Cardiac muscle cell (in vitro differentiated cells and primary cell): ENCODE data around the gene CCL22. TPM values are rescaled to one million over a fixed set of nuclear protein-coding genes. Genes with fewer than 3 reads are reported as not detected.
"Not testable (repeated sequence)": the region's sequence is repeated elsewhere in the genome, so short reads cannot be mapped to it uniquely, and the experiment has no call there.

Experiments used
- DNase-seq, 2 donors: peaks; one replicate each; pipeline versions ENCODE4 v3.0.0 to v3.0.0-alpha.2; 2010 to 2017; ENCODE audit warnings: low read depth in 1 of 2, low spot score in 1 of 2
- H3K27ac ChIP-seq: fragments of 200-600 bp; sonication (generic); 2 replicates; pipeline ENCODE4 v1.5.1; 2016
- H3K27me3 ChIP-seq: fragments of 200-600 bp; sonication (generic); 2 replicates; pipeline ENCODE4 v1.6.0; 2016; ENCODE audit warnings: control low read depth
- H3K36me3 ChIP-seq: fragments of 200-600 bp; sonication (generic); 2 replicates; pipeline ENCODE4 v1.5.1; 2016; ENCODE audit warnings: control low read depth
- H3K4me1 ChIP-seq: fragments of 200-600 bp; sonication (generic); 2 replicates; pipeline ENCODE4 v1.8.1; 2017; ENCODE audit warnings: low read depth, mild to moderate bottlenecking, mixed run types
- H3K4me3 ChIP-seq: fragments of 200-600 bp; sonication (generic); 2 replicates; pipeline ENCODE4 v1.5.1; 2016; ENCODE audit warnings: mild to moderate bottlenecking
- H3K9me3 ChIP-seq: fragments of 200-600 bp; sonication (generic); 2 replicates; pipeline ENCODE4 v1.5.1; 2017; ENCODE audit warnings: low read depth, mild to moderate bottlenecking, control low read depth
- CTCF ChIP-seq: IDR thresholded peaks from 2 replicates; pipeline ENCODE4 v1.5.1; 2012; ENCODE audit warnings: low read depth, mild to moderate bottlenecking, low read length
- polyA plus RNA-seq: library from polyadenylated mRNA; unstranded; fragments of >200 nt; fragmentation: Nextera tagmentation; extraction: Ambion mirVana; gene quantifications from 2 replicates; pipeline ENCODE4 v1.2.1, GENCODE V29; 2016
- total RNA-seq: library from RNA; depleted of rRNA; stranded (reverse); fragments of >200 nt; gene quantifications from 2 replicates; pipeline ENCODE4 v1.2.3, GENCODE V29; 2016

CCL22 gene
- total and polyA plus RNA-seq, 2 experiments from 2014 or later: 0.09 to 0.56 TPM

- Histone ChIP-seq H3K4me1 (no peaks in the 10 kb centered on the region), H3K4me3 (no peak overlapping the region), H3K9me3 (no peaks in the 10 kb centered on the region), H3K27me3 (no peaks in the 10 kb centered on the region), H3K36me3 (no peaks in the 10 kb centered on the region), H3K27ac (no peak overlapping the region)
- TF ChIP-seq CTCF: no peak
- peak in 1 of 2 donors; percentile 58 for DNase-seq
Observed at GRCh38 chr16:57341441-57342303, 16.9 kb upstream of the CCL22 start.

- H3K36me3 ChIP-seq, H3K27me3 ChIP-seq, H3K4me3 ChIP-seq, H3K27ac ChIP-seq, DNase-seq, H3K4me1 ChIP-seq, H3K9me3 ChIP-seq: not testable (repeated sequence)
Observed at GRCh38 chr16:57342606-57343005, 16.0 kb upstream of the CCL22 start.

- H3K9me3 ChIP-seq: no peaks in the 10 kb centered on the region
Observed at GRCh38 chr16:57343221-57343620, 15.4 kb upstream of the CCL22 start.

GRCh38 chr16:57344094-57344493, 14.5 kb upstream of the CCL22 start:
- H3K27ac ChIP-seq, H3K4me1 ChIP-seq, H3K9me3 ChIP-seq, H3K36me3 ChIP-seq, H3K4me3 ChIP-seq, H3K27me3 ChIP-seq, DNase-seq: not testable (repeated sequence)

More at GRCh38 chr16:57343221-57343620, 15.4 kb upstream of the CCL22 start:
- DNase-seq: no peak
- no peak overlapping the region for H3K4me3 ChIP-seq
- no peaks in the 10 kb centered on the region for H3K27me3 ChIP-seq
- no peak for TF ChIP-seq CTCF
- H3K36me3 ChIP-seq: no peaks in the 10 kb centered on the region
- no peak overlapping the region for H3K27ac ChIP-seq
- H3K4me1 ChIP-seq: no peaks in the 10 kb centered on the region

GRCh38 chr16:57345021-57345420, 13.6 kb upstream of the CCL22 start:
- no peaks in the 10 kb centered on the region for H3K36me3 ChIP-seq

GRCh38 chr16:57345666-57346204, 12.8 kb upstream of the CCL22 start:
- no peak for DNase-seq
- H3K4me1 ChIP-seq: no peaks in the 10 kb centered on the region
- H3K27me3 ChIP-seq: peaks cover 11% of the 10 kb centered on the region
- TF ChIP-seq CTCF: no peak
- H3K27ac ChIP-seq: no peak overlapping the region
- H3K4me3 ChIP-seq: no peak overlapping the region
- no peaks in the 10 kb centered on the region for H3K36me3 ChIP-seq
- H3K9me3 ChIP-seq: no peaks in the 10 kb centered on the region

More at GRCh38 chr16:57345021-57345420, 13.6 kb upstream of the CCL22 start:
- H3K9me3 ChIP-seq: no peaks in the 10 kb centered on the region
- no peaks in the 10 kb centered on the region for H3K4me1 ChIP-seq
- DNase-seq: no peak
- no peak overlapping the region for H3K27ac ChIP-seq
- peaks cover 7% of the 10 kb centered on the region for H3K27me3 ChIP-seq
- no peak overlapping the region for H3K4me3 ChIP-seq
- no peak for TF ChIP-seq CTCF
